Prostate gland (tissue), 2 donors: ENCODE results near the gene CPLX3. TPM values are rescaled to one million over a fixed set of nuclear protein-coding genes. Genes with fewer than 3 reads are reported as not detected.
A peak's percentile ranks its signal among the peaks of the same experiment; 100 is the strongest.

Experiments
- DNase-seq: peaks from one replicate; pipeline ENCODE4 v3.0.0-alpha.2; 2019; ENCODE audit warnings: low spot score
- H3K27ac ChIP-seq, 2 donors: fragments of 200-600 bp; sonication (generic); 2 replicates each; pipeline ENCODE4 v1.5.1; 2017 to 2019
- H3K27me3 ChIP-seq: fragments of 200-600 bp; sonication (generic); replicated peaks from 2 replicates; pipeline ENCODE4 v1.5.1; 2019; ENCODE audit not compliant: insufficient read depth
- H3K36me3 ChIP-seq, 2 donors: fragments of 200-600 bp; sonication (generic); 1 replicate in 1 of 2; 2 replicates in 1 of 2; pipeline versions ENCODE4 v1.5.1 to v1.8.1; 2017 to 2019
- H3K4me1 ChIP-seq: fragments of 200-600 bp; sonication (generic); replicated peaks from 2 replicates; pipeline ENCODE4 v1.5.1; 2019
- H3K4me3 ChIP-seq, 2 donors: fragments of 200-600 bp; sonication (generic); 2 replicates each; pipeline ENCODE4 v1.5.1; 2017 to 2019
- H3K9me3 ChIP-seq: fragments of 200-600 bp; sonication (generic); 2 replicates; pipeline ENCODE4 v1.5.1; 2017
- POLR2A ChIP-seq: fragments of 450-650 bp; IDR thresholded peaks from one replicate; pipeline ENCODE4 v1.6.1; 2016; ENCODE audit warnings: antibody characterized with exemption, mild to moderate bottlenecking
- POLR2AphosphoS5 ChIP-seq: sonication (generic); formaldehyde crosslinking; IDR thresholded peaks from one replicate; pipeline ENCODE4 v1.6.1; 2017; ENCODE audit warnings: antibody characterized with exemption
- WGBS: methylation state at CpG from one replicate; pipeline ENCODE4 v1.1.5; 2018; 5-methylcytosine and 5-hydroxymethylcytosine counted together
- intact Hi-C: fragments of 100-400 bp; cut with DNase I; formaldehyde crosslinking; loops from one replicate; pipeline ENCODE4 v1.14.2; 2022
- total RNA-seq, 2 donors: library from RNA; depleted of rRNA; stranded (reverse); fragments of >200 nt; gene quantifications; one replicate each; pipeline ENCODE4 v1.1.0, GENCODE V29; 2016
- TF ChIP-seq, protein P1 (sequence below), 4 experiments: fragments of 200-600 bp in 2 of 4; fragments of 450-650 bp in 2 of 4; sonication (generic) in 2 of 4; IDR thresholded peaks; 1 replicate in 3 of 4; 2 replicates in 1 of 4; pipeline ENCODE4 v1.5.1; 2016 to 2019; ENCODE audit warnings: antibody characterized with exemption in 4 of 4, mild to moderate bottlenecking in 2 of 4, moderate library complexity in 2 of 4

Gene CPLX3
- total RNA-seq, 2 donors from 2014 or later = 40.5 to 59.8 TPM

DNA sequence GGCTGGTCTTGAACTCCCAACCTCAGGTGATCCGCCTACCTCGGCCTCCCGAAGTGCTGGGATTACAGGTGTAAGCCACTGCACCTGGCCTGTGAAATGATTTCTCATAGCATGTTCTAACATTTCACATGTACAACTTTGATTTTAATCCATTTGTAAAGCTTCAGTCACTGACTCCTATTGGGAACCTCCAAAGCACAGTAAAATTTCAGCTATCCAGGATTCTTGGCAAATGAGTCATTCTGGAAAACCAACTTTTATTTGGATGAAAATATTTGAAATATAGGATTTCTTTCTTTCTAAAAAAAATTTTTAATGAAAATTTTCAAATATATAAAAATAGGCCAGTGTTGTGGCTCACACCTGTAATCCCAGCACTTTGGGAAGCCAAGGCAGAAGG lies 16.5 kb upstream of the CPLX3 start:
- whole genome bisulfite sequencing = 82% methylated on average over 3 of the region's 3 CpGs
- intact Hi-C loops = no loop called here
- H3K9me3 ChIP-seq = no peaks in the 10 kb centered on the region

DNA sequence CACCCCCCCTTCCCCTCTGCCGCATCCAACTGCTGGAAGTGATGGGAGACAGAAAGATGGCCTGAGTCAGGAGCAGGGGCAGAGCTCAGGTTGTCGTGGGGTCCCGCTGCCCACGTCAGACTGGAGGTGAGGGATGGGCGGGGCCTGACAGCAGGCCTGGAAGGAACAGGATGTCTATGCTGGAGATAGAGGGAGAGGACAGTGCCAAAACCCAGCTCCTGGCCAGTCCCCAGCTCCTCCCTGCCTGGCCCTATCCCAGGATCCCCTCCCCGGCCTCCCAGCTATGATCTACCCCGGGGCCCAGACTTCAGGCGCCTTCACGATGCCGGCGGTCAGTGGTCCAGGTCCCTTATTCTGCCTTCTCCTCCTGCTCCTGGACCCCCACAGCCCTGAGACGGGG lies 13.9 kb upstream of the CPLX3 start, which contains the start of gene LMAN1L:
LMAN1L (plus strand) TSS at position 303 of the 400 bp plus-strand sequence; CDS start at position 323, 20 bp downstream.
- H3K27ac ChIP-seq = peak within 1 kb of the TSS; percentile 91 to 92
- peak within 1 kb of the TSS; percentile 25 to 36 for H3K4me3 ChIP-seq
- H3K9me3 ChIP-seq = no peaks in the 10 kb centered on the region
- intact Hi-C loops = no loop called here
- DNase-seq = peak; percentile 60
- WGBS = 20% methylated on average over 12 of the region's 12 CpGs
- TF ChIP-seq POLR2AphosphoS5 (peak; percentile 51), POLR2A (no peak)
- TF ChIP-seq, protein P1, sequence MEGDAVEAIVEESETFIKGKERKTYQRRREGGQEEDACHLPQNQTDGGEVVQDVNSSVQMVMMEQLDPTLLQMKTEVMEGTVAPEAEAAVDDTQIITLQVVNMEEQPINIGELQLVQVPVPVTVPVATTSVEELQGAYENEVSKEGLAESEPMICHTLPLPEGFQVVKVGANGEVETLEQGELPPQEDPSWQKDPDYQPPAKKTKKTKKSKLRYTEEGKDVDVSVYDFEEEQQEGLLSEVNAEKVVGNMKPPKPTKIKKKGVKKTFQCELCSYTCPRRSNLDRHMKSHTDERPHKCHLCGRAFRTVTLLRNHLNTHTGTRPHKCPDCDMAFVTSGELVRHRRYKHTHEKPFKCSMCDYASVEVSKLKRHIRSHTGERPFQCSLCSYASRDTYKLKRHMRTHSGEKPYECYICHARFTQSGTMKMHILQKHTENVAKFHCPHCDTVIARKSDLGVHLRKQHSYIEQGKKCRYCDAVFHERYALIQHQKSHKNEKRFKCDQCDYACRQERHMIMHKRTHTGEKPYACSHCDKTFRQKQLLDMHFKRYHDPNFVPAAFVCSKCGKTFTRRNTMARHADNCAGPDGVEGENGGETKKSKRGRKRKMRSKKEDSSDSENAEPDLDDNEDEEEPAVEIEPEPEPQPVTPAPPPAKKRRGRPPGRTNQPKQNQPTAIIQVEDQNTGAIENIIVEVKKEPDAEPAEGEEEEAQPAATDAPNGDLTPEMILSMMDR (IDR thresholded peaks at IDR 0.05) = no peak
- H3K27me3 ChIP-seq = no peaks in the 10 kb centered on the region
- H3K36me3 ChIP-seq = no peaks in the 10 kb centered on the region
- H3K4me1 ChIP-seq = peaks cover 17% of the 10 kb centered on the region

More for the DNA sequence above, 16.5 kb upstream of the CPLX3 start:
- H3K27me3 ChIP-seq = no peaks in the 10 kb centered on the region
- no peak overlapping the region for H3K27ac ChIP-seq
- H3K36me3 ChIP-seq = no peaks in the 10 kb centered on the region
- no peaks in the 10 kb centered on the region for H3K4me1 ChIP-seq
- TF ChIP-seq POLR2AphosphoS5 = no peak
- no peak for TF ChIP-seq POLR2A
- TF ChIP-seq, protein P1 (IDR thresholded peaks at IDR 0.05) = no peak
- DNase-seq = no peak
- no peak overlapping the region for H3K4me3 ChIP-seq

DNA sequence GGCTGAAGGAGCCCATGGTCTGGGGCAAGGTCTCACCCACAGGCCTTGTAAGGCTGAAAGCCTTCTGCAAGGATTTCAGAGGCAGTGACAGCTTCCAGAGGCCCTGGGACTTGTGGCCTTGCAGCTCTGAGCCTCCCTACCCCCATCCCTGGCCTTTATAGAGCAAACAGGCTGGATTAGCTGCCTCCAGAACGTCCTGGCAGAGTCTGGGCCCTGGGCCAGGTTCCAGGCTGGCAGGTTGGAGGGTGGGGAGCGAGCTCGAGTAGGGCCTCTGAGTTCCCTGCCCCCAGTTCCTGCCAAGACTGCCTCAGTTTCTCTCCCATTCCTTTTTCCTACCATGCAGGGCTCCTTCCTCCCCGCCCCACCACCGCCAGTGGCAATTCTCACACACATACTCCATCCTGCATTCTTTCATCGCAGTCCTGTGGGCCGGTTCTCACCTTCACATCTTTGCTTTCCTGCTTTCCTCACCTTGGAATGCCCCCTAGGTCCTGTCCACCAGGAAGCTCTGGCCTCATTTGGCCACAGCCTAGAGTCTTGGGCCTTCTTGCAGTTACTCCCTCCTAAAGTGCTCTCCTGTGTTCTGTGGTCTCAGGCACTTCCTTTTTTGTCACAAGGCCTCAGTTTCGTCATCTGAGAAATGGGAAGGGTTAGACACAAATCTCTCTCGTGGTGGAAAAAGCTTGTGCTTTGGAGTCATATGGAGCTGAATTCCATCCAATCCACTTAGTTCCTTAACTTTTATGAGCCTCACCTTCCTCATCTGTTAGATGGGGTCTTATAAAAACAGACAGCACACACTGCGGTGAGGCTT lies 11.1 kb upstream of the CPLX3 start:
- intact Hi-C loops = no loop called here
- 61% methylated on average over 10 of the region's 10 CpGs for WGBS
- Histone ChIP-seq H3K9me3 (no peaks in the 10 kb centered on the region), H3K36me3 (no peaks in the 10 kb centered on the region), H3K27ac (peak overlapping the region; percentile 91 to 92), H3K4me1 (peaks cover 29% of the 10 kb centered on the region), H3K4me3 (no peak overlapping the region), H3K27me3 (no peaks in the 10 kb centered on the region)
- TF ChIP-seq POLR2A (peak; percentile 24), POLR2AphosphoS5 (peak; percentile 92)
- TF ChIP-seq, protein P1 (IDR thresholded peaks at IDR 0.05) = no peak
- peak; percentile 90 for DNase-seq

DNA sequence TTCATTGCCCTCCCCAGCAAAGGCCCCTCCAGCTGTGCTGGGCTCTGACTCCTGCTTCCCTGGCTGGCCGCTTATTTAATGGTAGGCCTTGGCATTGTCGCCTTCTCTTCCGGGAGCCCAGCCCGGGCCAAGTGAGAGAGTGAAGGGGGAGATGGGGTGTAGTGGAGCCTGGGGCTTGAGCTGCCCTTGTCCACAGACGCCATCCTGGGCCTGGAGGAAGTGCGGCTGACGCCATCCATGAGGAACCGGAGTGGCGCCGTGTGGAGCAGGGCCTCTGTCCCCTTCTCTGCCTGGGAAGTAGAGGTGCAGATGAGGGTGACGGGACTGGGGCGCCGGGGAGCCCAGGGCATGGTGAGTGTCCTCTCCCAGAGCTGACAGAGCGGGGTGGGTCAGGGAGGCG lies 10.5 kb upstream of the CPLX3 start:
- Histone ChIP-seq H3K36me3 (no peaks in the 10 kb centered on the region), H3K4me3 (no peak overlapping the region), H3K4me1 (peaks cover 29% of the 10 kb centered on the region), H3K9me3 (no peaks in the 10 kb centered on the region), H3K27me3 (no peaks in the 10 kb centered on the region), H3K27ac (peak overlapping the region; percentile 91 to 92)
- 75% methylated on average over 15 of the region's 15 CpGs for WGBS
- DNase-seq = no peak
- intact Hi-C loops = no loop called here
- TF ChIP-seq, protein P1 (IDR thresholded peaks at IDR 0.05) = no peak
- TF ChIP-seq POLR2A = no peak
